Raji (cell line): ENCODE measurements around the gene STK11.

Experiments
- POLR2A ChIP-seq: IDR thresholded peaks from 2 replicates; pipeline ENCODE4 v1.6.1; 2011; ENCODE audit warnings: low read depth, low read length, control low read depth; ENCODE audit not compliant: insufficient read depth

The STK11 gene

GRCh38 chr19:1270213-1270853, 64.8 kb downstream of the STK11 start:
- TF ChIP-seq POLR2A, result no peak

- TF ChIP-seq POLR2A, result peak; percentile 36; the same call in 1 of the 2 replicates
These were observed 65.4 kb downstream of the STK11 start for GRCh38 chr19:1270854-1271527.

DNA sequence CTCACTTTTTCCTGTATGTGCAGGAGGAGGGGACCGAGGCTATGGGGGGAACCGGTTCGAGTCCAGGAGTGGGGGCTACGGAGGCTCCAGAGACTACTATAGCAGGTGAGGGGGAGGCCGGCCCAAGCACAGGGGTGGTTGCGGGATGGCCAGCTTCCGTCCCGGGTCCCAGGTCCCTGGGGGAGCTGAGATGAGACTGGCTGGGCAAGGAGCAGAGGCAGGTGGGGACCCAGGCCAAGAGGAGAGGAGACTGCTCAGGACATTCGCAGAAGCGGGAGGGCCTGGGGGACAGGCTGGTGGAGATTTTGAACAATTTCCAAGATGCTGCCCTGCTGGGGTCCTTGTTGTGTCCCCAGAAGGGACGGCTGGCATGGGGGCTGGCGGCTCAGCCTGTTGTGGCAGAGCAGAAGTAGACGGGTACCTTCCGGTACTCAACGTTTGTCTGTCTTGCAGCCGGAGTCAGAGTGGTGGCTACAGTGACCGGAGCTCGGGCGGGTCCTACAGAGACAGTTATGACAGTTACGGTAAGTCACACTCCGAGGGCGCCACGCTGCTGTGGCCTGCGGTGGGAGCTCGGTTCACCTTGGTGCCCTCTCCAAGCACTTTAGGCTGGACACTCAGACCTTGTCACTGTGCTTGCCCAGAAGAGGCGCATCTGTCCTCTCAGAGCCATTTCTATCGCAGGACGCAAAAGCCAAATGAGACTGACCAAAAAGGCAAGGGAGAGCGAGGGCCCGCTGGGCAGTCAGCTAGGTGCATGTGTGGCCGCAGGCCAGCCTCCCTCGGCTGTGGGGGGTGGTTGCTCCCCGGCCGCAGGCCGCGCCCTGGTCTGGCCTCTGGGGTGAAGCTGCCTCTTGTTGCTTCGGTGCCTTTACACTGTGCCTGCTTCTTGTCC, 66.2 kb downstream of the STK11 start:
- peak; percentile 33; the same call in 1 of the 2 replicates for TF ChIP-seq POLR2A

GRCh38 chr19:1272423-1273262, 67.1 kb downstream of the STK11 start:
- no peak for TF ChIP-seq POLR2A

- peak; percentile 43; the same call in 1 of the 2 replicates for TF ChIP-seq POLR2A
These were observed 67.9 kb downstream of the STK11 start for GRCh38 chr19:1273263-1274041.

GRCh38 chr19:1274081-1274851, 68.7 kb downstream of the STK11 start:
- no peak for TF ChIP-seq POLR2A

DNA sequence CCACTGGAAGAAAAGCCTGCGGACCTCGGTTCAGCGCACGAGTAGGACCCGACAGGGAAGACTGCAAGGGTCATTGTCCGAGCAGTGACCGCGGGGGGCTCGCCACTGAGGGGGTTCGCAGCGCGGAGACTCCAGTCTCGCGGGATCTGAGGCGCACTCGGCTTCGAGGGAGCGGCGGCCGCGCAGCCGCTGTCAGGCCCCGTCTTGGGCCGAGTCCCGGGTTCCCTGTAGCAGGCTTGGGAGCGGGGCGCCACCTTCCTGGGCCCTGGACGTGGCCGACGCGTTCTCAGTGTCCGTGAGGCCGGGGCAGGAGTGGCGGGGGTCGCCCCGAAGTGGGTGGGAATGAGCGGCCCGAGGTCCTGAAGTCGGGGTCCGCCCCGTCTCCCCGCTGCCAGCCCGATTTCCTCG, 69.3 kb downstream of the STK11 start:
- no peak for TF ChIP-seq POLR2A

GRCh38 chr19:1275260-1275975, 69.8 kb downstream of the STK11 start, which contains the start of gene FAM174C:
TSS of gene FAM174C (plus strand) at chr19:1275530. CDS start at chr19:1275550, 20 bp downstream.
- TF ChIP-seq POLR2A, result peak; percentile 95

- TF ChIP-seq POLR2A, result peak; percentile 77
These were observed 70.5 kb downstream of the STK11 start for GRCh38 chr19:1275976-1276627.

GRCh38 chr19:1276628-1277022, 71.0 kb downstream of the STK11 start:
- TF ChIP-seq POLR2A, result peak; percentile 37

DNA sequence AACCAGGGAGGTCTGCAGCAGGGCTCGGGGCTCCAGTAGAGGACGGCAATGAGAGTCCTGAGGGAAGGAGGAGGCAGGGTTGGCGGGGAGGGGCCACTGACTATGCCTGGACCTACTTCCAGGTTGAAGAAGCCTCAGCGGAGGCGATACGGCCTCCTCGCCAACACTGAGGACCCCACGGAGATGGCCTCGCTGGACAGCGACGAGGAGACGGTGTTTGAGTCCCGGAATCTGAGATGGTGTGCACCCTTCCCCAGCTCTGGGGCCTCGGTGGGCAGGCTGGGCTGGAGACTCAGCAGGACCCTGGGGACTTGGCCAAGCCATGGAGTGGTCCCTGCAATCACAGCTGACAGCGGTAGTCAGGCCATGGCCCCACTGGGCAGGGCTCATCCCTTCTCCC, 71.5 kb downstream of the STK11 start:
- TF ChIP-seq POLR2A, result no peak
